Measurements from ENCODE around the gene SLC13A3. TPM values are rescaled to one million over a fixed set of nuclear protein-coding genes. Genes with fewer than 3 reads are reported as not detected.
A peak's percentile ranks its signal among the peaks of the same experiment; 100 is the strongest.

SLC13A3 gene
- total RNA-seq, 1 experiment from 2014 or later, result 0.39 TPM

DNA sequence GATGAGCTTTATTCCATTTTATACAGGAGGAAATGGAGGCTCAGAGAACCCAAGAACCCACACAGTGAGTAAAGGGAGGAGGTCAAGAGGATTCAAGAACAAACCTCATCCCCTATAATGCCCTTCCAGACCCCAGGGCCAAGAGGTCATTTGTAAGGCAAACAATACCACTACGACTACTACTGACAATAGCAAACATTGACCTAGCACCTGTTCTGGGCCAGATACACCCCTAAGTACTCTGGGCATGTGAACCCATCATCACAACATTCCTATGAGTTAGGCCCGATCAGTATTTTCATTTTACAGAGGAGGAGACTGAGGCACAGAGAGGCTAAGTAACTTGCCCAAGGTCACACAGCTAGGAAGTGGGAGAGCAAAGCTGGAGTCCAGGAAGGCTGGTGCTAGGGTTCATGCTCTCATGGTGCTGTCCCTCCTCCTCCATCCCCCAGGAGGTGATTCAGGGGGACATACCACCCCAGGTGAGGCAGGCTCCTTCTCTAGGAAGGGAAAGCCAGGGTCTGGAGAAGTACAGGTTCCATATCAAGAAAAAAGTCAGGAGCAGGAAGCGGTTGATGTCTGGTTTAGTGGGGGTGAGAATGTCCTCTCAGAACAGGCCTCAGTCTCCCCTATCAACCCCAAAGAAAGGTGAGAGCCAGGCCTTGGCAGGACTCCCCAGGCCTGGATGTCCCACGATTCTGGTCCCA, 13.7 kb downstream of the SLC13A3 start:
- H3K36me3 ChIP-seq (ENCODE audit: control insufficient read depth, insufficient read depth, low read length), result no peaks in the 10 kb centered on the region
- peaks cover 5% of the 10 kb centered on the region for H3K27me3 Mint-ChIP-seq (ENCODE audit: insufficient read depth, unreplicated experiment)
- POLR2A ChIA-PET, result no interaction called here

DNA sequence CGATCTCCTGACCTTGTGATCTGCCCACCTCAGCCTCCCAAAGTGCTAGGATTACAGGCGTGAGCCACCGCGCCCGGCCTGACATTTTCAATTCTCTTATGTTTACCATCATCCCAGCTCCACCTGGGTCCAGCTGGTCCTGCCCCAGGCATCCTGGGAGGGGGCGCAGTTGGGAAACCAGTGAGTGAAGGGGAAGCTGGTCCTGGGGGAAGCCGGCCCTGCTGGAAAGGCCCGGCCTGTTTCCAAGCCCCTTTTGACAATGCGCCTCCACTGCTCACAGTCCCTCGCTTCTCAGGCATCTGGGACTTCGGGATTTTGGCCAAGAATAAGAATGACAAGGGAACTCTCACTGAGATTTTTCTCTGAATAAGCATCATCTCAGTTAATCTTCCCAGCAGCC, 14.2 kb downstream of the SLC13A3 start:
- peaks cover 8% of the 10 kb centered on the region for H3K9me3 Mint-ChIP-seq (ENCODE audit: unreplicated experiment)
- Histone ChIP-seq H3K36me3 (ENCODE audit: control insufficient read depth, insufficient read depth, low read length) (no peaks in the 10 kb centered on the region), H3K9me3 (peaks cover 6% of the 10 kb centered on the region; the same call in 1 of the 2 replicates), H3K27me3 (replicated peaks; ENCODE audit: control insufficient read depth, insufficient read depth, low read length) (no peaks in the 10 kb centered on the region), H3K4me1 (peaks cover 12% of the 10 kb centered on the region), H3K4me3 (ENCODE audit: low read depth, low read length) (no peak overlapping the region)
- no peaks in the 10 kb centered on the region for H3K36me3 Mint-ChIP-seq (ENCODE audit: insufficient read depth, unreplicated experiment)
- intact Hi-C loops (cut with micrococcal nuclease; ENCODE audit: unreplicated experiment), result no loop called here
- DNase-seq, result no peak
- BruUV-seq (replicated peaks), result no TSS peak
- peaks cover 3% of the 10 kb centered on the region for H3K27me3 Mint-ChIP-seq (ENCODE audit: insufficient read depth, unreplicated experiment)
- TF ChIP-seq, protein P1, sequence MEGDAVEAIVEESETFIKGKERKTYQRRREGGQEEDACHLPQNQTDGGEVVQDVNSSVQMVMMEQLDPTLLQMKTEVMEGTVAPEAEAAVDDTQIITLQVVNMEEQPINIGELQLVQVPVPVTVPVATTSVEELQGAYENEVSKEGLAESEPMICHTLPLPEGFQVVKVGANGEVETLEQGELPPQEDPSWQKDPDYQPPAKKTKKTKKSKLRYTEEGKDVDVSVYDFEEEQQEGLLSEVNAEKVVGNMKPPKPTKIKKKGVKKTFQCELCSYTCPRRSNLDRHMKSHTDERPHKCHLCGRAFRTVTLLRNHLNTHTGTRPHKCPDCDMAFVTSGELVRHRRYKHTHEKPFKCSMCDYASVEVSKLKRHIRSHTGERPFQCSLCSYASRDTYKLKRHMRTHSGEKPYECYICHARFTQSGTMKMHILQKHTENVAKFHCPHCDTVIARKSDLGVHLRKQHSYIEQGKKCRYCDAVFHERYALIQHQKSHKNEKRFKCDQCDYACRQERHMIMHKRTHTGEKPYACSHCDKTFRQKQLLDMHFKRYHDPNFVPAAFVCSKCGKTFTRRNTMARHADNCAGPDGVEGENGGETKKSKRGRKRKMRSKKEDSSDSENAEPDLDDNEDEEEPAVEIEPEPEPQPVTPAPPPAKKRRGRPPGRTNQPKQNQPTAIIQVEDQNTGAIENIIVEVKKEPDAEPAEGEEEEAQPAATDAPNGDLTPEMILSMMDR (IDR thresholded peaks at IDR 0.05; ENCODE audit: insufficient read depth in 1 of 2, low read depth in 1 of 2, low read length in 1 of 2, severe bottlenecking in 1 of 2, unreplicated experiment in 1 of 2), result no peak
- no peak overlapping the region for H3K27ac Mint-ChIP-seq (ENCODE audit: unreplicated experiment)
- H3K4me3 Mint-ChIP-seq (ENCODE audit: unreplicated experiment), result no peak overlapping the region
- H3K4me1 Mint-ChIP-seq (ENCODE audit: low read depth, unreplicated experiment), result peaks cover 12% of the 10 kb centered on the region
- CTCF ChIA-PET, result no interaction called here
- POLR2A ChIA-PET, result no interaction called here

More for the DNA sequence above, 13.7 kb downstream of the SLC13A3 start:
- no peaks in the 10 kb centered on the region for H3K27me3 ChIP-seq (replicated peaks; ENCODE audit: control insufficient read depth, insufficient read depth, low read length)
- peaks cover 12% of the 10 kb centered on the region for H3K4me1 Mint-ChIP-seq (ENCODE audit: low read depth, unreplicated experiment)
- intact Hi-C loops (cut with micrococcal nuclease; ENCODE audit: unreplicated experiment), result no loop called here
- H3K4me3 Mint-ChIP-seq (ENCODE audit: unreplicated experiment), result no peak overlapping the region
- H3K4me1 ChIP-seq, result peaks cover 12% of the 10 kb centered on the region
- peaks cover 7% of the 10 kb centered on the region for H3K9me3 Mint-ChIP-seq (ENCODE audit: unreplicated experiment)
- CTCF ChIA-PET, result no interaction called here
- peak overlapping the region; percentile 40 for H3K27ac Mint-ChIP-seq (ENCODE audit: unreplicated experiment)
- DNase-seq, result no peak
- H3K9me3 ChIP-seq, result peaks cover 6% of the 10 kb centered on the region; the same call in 1 of the 2 replicates
- TF ChIP-seq, protein P1 (IDR thresholded peaks at IDR 0.05; ENCODE audit: insufficient read depth in 1 of 2, low read depth in 1 of 2, low read length in 1 of 2, severe bottlenecking in 1 of 2, unreplicated experiment in 1 of 2), result no peak
- no peak overlapping the region for H3K4me3 ChIP-seq (ENCODE audit: low read depth, low read length)
- no TSS peak for BruUV-seq (replicated peaks)
- no peaks in the 10 kb centered on the region for H3K36me3 Mint-ChIP-seq (ENCODE audit: insufficient read depth, unreplicated experiment)

DNA sequence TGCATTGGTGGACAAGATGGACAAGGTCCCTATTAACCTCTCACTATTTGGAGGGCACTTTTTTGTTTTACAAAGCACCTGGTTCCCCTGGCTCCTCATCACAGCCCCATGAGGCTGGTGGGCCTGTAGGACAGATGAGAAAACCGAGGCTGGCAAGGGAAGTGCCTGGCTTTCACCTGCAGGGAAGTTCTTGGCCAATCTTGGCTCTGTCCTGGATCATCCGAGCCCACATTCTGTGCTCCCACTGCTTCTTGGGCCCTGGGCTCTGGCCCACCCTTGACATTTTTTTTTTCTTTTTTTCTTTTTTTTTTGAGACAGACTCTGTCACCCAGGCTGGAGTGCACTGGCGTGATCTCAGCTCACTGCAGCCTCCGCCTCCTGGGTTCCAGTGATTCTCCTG, 14.7 kb downstream of the SLC13A3 start:
- H3K27me3 Mint-ChIP-seq (ENCODE audit: insufficient read depth, unreplicated experiment), result peaks cover 3% of the 10 kb centered on the region
- ChIA-PET POLR2A (no interaction called here), CTCF (no interaction called here)
- no peak overlapping the region for H3K4me3 Mint-ChIP-seq (ENCODE audit: unreplicated experiment)
- H3K4me1 ChIP-seq, result peaks cover 12% of the 10 kb centered on the region
- H3K36me3 Mint-ChIP-seq (ENCODE audit: insufficient read depth, unreplicated experiment), result no peaks in the 10 kb centered on the region
- TF ChIP-seq, protein P1 (IDR thresholded peaks at IDR 0.05; ENCODE audit: insufficient read depth in 1 of 2, low read depth in 1 of 2, low read length in 1 of 2, severe bottlenecking in 1 of 2, unreplicated experiment in 1 of 2), result no peak
- H3K4me1 Mint-ChIP-seq (ENCODE audit: low read depth, unreplicated experiment), result peaks cover 12% of the 10 kb centered on the region
- no peak overlapping the region for H3K4me3 ChIP-seq (ENCODE audit: low read depth, low read length)
- H3K9me3 ChIP-seq, result peaks cover 6% of the 10 kb centered on the region; the same call in 1 of the 2 replicates
- intact Hi-C loops (cut with micrococcal nuclease; ENCODE audit: unreplicated experiment), result no loop called here
- no peaks in the 10 kb centered on the region for H3K27me3 ChIP-seq (replicated peaks; ENCODE audit: control insufficient read depth, insufficient read depth, low read length)
- H3K9me3 Mint-ChIP-seq (ENCODE audit: unreplicated experiment), result peaks cover 8% of the 10 kb centered on the region
- DNase-seq, result no peak
- no TSS peak for BruUV-seq (replicated peaks)
- no peaks in the 10 kb centered on the region for H3K36me3 ChIP-seq (ENCODE audit: control insufficient read depth, insufficient read depth, low read length)
- no peak overlapping the region for H3K27ac Mint-ChIP-seq (ENCODE audit: unreplicated experiment)
